Ascending aorta (tissue), 2 donors: ENCODE results near the gene CD247. TPM values are rescaled to one million over a fixed set of nuclear protein-coding genes. Genes with fewer than 3 reads are reported as not detected.

Experiments
- DNase-seq, 2 donors: peaks; one replicate each; pipeline ENCODE4 v3.0.0-alpha.2; 2019; ENCODE audit warnings: low spot score in 2 of 2
- H3K27ac ChIP-seq, 2 donors: fragments of 200-600 bp; sonication (generic); one replicate each; pipeline ENCODE4 v1.5.1; 2016 to 2017; ENCODE audit warnings: mild to moderate bottlenecking in 1 of 2
- H3K27me3 ChIP-seq: fragments of 200-600 bp; sonication (generic); one replicate; pipeline ENCODE4 v1.5.1; 2017
- H3K36me3 ChIP-seq, 2 donors: fragments of 200-600 bp; sonication (generic); one replicate each; pipeline ENCODE4 v1.5.1; 2016
- H3K4me1 ChIP-seq, 2 donors: fragments of 200-600 bp; sonication (generic); one replicate each; pipeline ENCODE4 v1.5.1; 2016 to 2017; ENCODE audit warnings: mild to moderate bottlenecking in 1 of 2
- H3K4me3 ChIP-seq, 2 donors: fragments of 200-600 bp; sonication (generic); one replicate each; pipeline ENCODE4 v1.5.1; 2016 to 2017; ENCODE audit warnings: mild to moderate bottlenecking in 1 of 2
- H3K9me3 ChIP-seq, 2 donors: fragments of 200-600 bp; sonication (generic); one replicate each; pipeline ENCODE4 v1.5.1; 2016
- intact Hi-C: fragments of 100-400 bp; cut with DNase I; formaldehyde crosslinking; loops from one replicate; pipeline ENCODE4 v1.15.1; 2023
- total RNA-seq: library from RNA; depleted of rRNA; stranded (reverse); fragments of >200 nt; gene quantifications from one replicate; pipeline ENCODE4 v1.1.0, GENCODE V29; 2016
- TF ChIP-seq, protein P1 (sequence below), 3 experiments: fragments of 200-600 bp in 2 of 3; fragments of 450-650 bp in 1 of 3; sonication (generic) in 2 of 3; IDR thresholded peaks; one replicate each; pipeline ENCODE4 v1.5.1; 2016 to 2019; ENCODE audit warnings: antibody characterized with exemption in 3 of 3, mild to moderate bottlenecking in 1 of 3, moderate library complexity in 1 of 3

CD247 gene
- total RNA-seq, 1 donor from 2014 or later = 3.7 TPM

DNA sequence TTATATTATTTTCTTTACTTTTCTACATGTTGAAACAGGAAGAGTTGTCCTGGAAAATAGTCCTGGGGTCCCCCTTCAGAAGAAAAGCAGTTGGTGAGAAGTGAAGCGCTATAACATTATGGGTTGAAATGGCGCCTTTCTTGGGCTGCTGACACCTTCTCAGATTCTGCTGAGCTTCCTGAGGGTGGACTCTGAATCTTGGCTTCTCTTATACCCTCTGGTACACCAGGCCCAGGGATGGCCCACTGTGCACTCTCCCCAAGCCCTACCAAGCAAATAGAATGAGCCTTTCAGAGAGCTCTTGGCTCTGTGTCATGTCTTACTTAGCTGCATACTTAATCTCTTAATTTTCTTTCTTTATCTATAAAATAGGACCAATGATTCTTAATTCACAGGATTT is 42.3 kb downstream of the CD247 start:
- H3K9me3 ChIP-seq = no peaks in the 10 kb centered on the region
- no peaks in the 10 kb centered on the region for H3K4me1 ChIP-seq
- H3K27me3 ChIP-seq = no peaks in the 10 kb centered on the region
- TF ChIP-seq, protein P1, sequence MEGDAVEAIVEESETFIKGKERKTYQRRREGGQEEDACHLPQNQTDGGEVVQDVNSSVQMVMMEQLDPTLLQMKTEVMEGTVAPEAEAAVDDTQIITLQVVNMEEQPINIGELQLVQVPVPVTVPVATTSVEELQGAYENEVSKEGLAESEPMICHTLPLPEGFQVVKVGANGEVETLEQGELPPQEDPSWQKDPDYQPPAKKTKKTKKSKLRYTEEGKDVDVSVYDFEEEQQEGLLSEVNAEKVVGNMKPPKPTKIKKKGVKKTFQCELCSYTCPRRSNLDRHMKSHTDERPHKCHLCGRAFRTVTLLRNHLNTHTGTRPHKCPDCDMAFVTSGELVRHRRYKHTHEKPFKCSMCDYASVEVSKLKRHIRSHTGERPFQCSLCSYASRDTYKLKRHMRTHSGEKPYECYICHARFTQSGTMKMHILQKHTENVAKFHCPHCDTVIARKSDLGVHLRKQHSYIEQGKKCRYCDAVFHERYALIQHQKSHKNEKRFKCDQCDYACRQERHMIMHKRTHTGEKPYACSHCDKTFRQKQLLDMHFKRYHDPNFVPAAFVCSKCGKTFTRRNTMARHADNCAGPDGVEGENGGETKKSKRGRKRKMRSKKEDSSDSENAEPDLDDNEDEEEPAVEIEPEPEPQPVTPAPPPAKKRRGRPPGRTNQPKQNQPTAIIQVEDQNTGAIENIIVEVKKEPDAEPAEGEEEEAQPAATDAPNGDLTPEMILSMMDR (IDR thresholded peaks at IDR 0.05) = no peak
- H3K36me3 ChIP-seq = no peaks in the 10 kb centered on the region
- peak in 1 of 2 donors; percentile 40 for DNase-seq
- H3K27ac ChIP-seq = no peak overlapping the region
- intact Hi-C loops = no loop called here
- no peak overlapping the region for H3K4me3 ChIP-seq

DNA sequence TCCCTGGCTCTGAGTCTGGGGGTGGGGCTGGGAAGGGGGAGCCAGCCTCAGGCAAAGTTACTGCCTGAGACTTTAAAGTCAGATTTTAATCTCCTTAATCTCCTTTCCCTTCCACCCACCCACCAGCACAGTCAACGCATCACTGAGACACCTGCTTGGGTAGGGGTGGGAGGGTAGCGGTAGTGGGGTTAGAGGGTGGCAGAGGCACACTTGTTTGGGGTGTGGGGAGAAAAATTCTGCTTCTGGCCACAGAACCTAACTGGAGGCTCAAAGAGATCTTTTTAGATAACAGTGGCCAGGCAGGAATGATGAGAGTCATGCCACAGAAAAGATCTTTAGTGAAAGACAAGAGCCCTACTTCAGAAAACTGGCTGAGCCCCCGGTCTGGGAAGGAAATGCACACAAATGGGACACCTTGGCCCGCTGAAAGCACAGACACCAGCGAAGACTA is 44.1 kb downstream of the CD247 start:
- Histone ChIP-seq H3K27ac (no peak overlapping the region), H3K27me3 (no peaks in the 10 kb centered on the region), H3K4me1 (no peaks in the 10 kb centered on the region), H3K4me3 (no peak overlapping the region), H3K36me3 (no peaks in the 10 kb centered on the region), H3K9me3 (no peaks in the 10 kb centered on the region)
- TF ChIP-seq, protein P1 (IDR thresholded peaks at IDR 0.05) = no peak
- intact Hi-C loops = no loop called here
- DNase-seq = no peak

DNA sequence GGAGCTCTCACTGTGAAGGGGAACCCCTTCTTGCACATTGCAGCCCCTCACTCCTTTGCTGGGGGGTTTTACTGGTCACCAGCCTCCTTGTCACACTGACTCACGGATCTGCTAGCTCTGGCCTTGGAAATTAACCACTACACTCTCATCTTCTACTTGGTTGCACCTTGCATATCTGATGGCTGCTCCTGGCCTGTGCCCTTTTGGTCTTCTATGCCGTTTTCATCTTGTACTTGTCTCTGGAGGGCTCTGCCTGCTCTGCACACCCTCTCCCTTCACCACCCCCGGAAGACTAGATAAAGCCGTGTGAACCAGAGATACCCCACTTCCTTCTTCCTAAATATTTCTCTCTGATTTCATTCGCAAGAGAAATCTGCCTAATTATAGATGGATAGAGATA is 44.6 kb downstream of the CD247 start:
- TF ChIP-seq, protein P1 (IDR thresholded peaks at IDR 0.05) = no peak
- no peak overlapping the region for H3K4me3 ChIP-seq
- H3K4me1 ChIP-seq = no peaks in the 10 kb centered on the region
- peak in 1 of 2 donors; percentile 9 for DNase-seq
- H3K27me3 ChIP-seq = no peaks in the 10 kb centered on the region
- no peak overlapping the region for H3K27ac ChIP-seq
- H3K9me3 ChIP-seq = no peaks in the 10 kb centered on the region
- intact Hi-C loops = no loop called here
- no peaks in the 10 kb centered on the region for H3K36me3 ChIP-seq

DNA sequence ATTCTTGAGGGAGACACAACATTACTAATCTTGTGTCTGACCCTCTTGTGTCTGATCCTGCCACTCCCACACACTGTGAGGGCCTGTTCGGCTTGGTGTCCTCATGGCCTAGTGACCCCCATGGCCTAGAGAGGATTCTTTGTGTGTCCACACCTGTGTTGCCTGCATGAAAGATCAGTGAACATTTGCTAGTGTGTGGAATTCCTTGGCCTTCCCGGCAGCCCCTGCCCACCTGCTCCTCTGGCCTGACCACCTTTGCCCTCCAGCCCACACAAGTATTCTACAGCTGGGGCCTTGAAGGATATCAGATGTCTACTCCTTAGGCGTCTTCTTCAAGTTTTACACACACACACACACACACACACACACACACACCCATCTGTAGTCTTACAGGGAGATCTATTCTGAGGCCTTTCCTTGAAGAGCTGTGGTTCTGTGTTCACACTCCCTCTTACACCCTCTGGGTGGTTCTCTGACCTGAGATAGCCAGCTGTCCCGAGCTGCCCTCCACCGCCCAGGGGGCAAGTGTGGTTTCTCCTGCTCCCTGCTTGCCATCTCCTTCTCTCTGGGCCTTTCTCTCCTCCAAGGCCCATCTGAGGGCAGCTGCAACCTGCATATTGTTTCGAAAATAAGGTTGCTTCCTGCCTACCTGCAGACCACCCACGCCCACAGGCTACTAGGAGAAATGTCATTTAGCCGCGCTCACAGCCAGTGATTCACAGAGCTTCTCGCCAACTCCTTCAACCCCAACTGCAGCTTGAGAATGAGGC is 45.4 kb downstream of the CD247 start:
- intact Hi-C loops = no loop called here

DNA sequence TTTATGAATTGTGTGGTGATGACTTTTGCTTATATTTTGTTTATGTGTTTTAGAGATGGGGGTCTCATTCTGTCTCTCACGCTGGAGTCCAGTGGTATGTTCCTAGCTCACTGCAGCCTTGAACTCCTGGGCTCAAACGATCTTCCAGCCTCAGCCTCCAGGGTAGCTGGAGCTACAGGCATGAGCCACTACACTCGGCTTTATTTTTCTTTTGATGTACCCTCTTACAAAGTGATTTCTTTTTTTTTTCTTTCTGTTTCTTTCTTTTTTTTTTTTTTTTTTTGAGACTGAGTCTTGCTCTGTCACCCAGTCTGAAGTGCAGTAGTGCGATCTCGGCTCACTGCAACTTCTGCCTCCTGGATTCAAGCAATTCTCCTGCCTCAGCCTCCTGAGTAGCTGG is 46.8 kb downstream of the CD247 start:
- no peak for DNase-seq
- H3K4me3 ChIP-seq = no peak overlapping the region
- H3K27me3 ChIP-seq = no peaks in the 10 kb centered on the region
- TF ChIP-seq, protein P1 (IDR thresholded peaks at IDR 0.05) = no peak
- H3K4me1 ChIP-seq = no peaks in the 10 kb centered on the region
- H3K36me3 ChIP-seq = no peaks in the 10 kb centered on the region
- no peak overlapping the region for H3K27ac ChIP-seq
- H3K9me3 ChIP-seq = no peaks in the 10 kb centered on the region
- intact Hi-C loops = no loop called here

More for the DNA sequence above, 45.4 kb downstream of the CD247 start:
- no peaks in the 10 kb centered on the region for H3K36me3 ChIP-seq
- DNase-seq = peak in 1 of 2 donors; percentile 42
- no peaks in the 10 kb centered on the region for H3K27me3 ChIP-seq
- TF ChIP-seq, protein P1 (IDR thresholded peaks at IDR 0.05) = no peak
- H3K9me3 ChIP-seq = no peaks in the 10 kb centered on the region
- H3K27ac ChIP-seq = no peak overlapping the region
- H3K4me3 ChIP-seq = no peak overlapping the region
- no peaks in the 10 kb centered on the region for H3K4me1 ChIP-seq
